PFSK-1 (cell line): ENCODE measurements around the gene PRKN.

Experiments
- TAF1 ChIP-seq: IDR thresholded peaks from 2 replicates; pipeline ENCODE4 v1.6.1; 2012; ENCODE audit warnings: low read length, control low read depth, borderline replicate concordance; ENCODE audit not compliant: insufficient read depth
- TF ChIP-seq, protein P1 (sequence below), 2 experiments: IDR thresholded peaks; 2 replicates each; pipeline versions ENCODE4 v1.6.1 to v1.8.0; 2011 to 2012; ENCODE audit warnings: low read depth in 2 of 2, low read length in 2 of 2, control low read depth in 1 of 2, inconsistent platforms in 1 of 2, mild to moderate bottlenecking in 1 of 2, moderate library complexity in 1 of 2; ENCODE audit not compliant: insufficient read depth in 1 of 2

DNA sequence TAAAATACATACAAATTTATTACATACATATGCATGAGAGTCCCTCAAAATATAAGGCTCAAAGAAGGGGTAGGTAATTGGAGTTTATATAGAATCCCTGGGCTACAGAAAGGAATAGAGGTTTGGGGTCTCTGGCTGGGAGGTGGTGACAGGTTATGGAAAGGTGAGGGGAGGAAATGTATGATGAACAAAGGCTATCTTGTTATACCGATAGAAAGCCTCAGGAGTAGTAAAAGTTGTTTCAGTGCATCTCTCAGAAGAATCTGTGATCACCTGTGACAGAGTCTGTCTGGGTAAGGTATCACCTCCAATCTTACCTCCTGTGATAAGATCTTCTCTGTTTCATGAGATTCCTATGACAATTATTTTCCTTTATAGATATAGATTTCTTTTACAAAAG, 1200.8 kb downstream of the PRKN start:
- TF ChIP-seq TAF1, result no peak
- TF ChIP-seq, protein P1, sequence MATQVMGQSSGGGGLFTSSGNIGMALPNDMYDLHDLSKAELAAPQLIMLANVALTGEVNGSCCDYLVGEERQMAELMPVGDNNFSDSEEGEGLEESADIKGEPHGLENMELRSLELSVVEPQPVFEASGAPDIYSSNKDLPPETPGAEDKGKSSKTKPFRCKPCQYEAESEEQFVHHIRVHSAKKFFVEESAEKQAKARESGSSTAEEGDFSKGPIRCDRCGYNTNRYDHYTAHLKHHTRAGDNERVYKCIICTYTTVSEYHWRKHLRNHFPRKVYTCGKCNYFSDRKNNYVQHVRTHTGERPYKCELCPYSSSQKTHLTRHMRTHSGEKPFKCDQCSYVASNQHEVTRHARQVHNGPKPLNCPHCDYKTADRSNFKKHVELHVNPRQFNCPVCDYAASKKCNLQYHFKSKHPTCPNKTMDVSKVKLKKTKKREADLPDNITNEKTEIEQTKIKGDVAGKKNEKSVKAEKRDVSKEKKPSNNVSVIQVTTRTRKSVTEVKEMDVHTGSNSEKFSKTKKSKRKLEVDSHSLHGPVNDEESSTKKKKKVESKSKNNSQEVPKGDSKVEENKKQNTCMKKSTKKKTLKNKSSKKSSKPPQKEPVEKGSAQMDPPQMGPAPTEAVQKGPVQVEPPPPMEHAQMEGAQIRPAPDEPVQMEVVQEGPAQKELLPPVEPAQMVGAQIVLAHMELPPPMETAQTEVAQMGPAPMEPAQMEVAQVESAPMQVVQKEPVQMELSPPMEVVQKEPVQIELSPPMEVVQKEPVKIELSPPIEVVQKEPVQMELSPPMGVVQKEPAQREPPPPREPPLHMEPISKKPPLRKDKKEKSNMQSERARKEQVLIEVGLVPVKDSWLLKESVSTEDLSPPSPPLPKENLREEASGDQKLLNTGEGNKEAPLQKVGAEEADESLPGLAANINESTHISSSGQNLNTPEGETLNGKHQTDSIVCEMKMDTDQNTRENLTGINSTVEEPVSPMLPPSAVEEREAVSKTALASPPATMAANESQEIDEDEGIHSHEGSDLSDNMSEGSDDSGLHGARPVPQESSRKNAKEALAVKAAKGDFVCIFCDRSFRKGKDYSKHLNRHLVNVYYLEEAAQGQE (IDR thresholded peaks at IDR 0.05; ENCODE audit: insufficient read depth in 1 of 2, low read depth in 2 of 2, low read length in 2 of 2), result no peak
